Left hindlimb (tissue), 1 donor: Measurements from ENCODE around the gene KRT81.
"Not testable (repeated sequence)": the region's sequence is repeated elsewhere in the genome, so short reads cannot be mapped to it uniquely, and the experiment has no call there.

Source experiments
- DNase-seq: peaks from one replicate; pipeline ENCODE4 v3.0.0-alpha.2; 2018

Gene KRT81

GRCh38 chr12:52316701-52317100 is 25.4 kb upstream of the KRT81 start:
- DNase-seq: no peak

GRCh38 chr12:52316290-52316689 is 25.0 kb upstream of the KRT81 start:
- no peak for DNase-seq

DNA sequence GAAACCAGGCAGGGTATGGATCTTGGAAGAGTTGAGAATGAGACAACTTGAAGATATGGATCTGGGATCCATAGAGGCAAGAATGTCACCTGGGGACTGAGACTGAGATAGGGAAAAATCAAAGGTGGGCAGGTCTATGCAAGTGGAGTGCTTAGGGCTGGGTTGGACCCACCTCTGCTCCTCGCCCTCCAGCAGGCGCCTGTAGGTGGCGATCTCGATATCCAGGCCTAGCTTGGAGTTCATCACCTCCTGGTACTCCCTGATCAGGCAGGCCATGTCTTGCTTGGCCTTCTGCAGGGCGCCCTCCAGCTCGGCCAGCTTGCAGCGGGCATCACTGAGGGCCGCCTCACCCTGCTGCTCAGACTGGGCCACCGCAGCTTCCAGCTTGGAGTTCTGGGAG is 24.4 kb upstream of the KRT81 start:
- not testable (repeated sequence) for DNase-seq

- DNase-seq: no peak
Measured at GRCh38 chr12:52314511-52314910, 23.2 kb upstream of the KRT81 start.

DNA sequence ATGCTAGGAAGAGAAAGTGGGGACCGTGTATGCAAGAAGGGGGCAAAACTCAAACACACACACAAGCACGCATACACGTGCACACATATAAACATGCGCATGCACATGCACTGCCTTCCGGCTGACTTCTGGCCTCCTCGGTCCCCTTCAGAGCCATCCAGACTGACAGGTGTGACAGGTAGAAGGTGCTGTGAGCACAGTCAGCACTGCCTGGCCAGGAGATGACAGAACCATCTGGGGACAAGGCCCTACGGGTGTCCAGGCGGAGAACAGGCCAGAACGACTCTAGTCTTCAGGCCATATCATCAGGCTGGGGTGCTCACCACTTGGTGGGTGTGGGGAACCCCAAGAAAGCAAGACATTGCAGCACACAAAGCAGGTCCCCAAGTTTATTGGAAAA is 22.6 kb upstream of the KRT81 start:
- DNase-seq: no peak

DNA sequence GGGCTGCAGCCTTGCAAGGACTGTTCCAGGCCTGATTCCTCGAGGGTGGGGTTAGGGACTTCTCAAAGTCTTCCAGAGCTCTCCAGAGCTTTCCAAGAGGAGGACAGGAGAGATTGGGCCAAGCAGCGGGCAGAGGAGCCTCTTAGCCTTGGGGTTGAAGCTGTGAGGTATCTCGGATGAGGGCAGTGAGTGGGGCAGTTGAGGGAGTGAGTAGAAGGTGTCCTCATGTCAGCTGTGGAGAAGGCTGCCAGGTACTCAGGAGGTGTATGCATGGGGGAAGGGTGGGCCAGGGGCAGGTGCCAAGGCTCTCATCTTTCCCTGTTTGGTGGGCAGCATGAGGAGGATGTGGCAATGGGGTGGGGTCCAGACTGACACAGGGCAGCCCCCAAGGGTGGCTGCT is 22.1 kb upstream of the KRT81 start:
- DNase-seq: no peak

DNA sequence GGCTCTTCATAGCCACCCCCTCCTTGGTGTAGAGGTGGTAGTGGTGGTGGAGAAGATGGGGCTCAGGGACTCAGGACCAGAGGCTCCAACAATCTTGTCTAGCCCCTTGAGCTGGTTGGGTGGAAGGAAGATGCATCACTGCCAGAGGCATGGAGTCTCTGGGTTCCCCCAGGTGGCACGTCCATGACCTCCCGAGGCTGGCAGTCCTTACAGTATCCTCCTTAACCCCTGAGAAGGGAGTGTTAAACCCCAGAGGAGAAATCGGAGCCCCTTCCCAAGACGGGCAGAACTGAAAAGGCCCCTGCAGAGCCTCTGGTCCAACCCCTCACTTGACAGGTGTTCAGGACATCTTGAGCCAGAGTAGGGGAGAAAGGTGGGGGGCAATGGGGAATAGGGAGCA is 20.8 kb upstream of the KRT81 start:
- no peak for DNase-seq

GRCh38 chr12:52311285-52311648 is 19.9 kb upstream of the KRT81 start:
- no peak for DNase-seq

GRCh38 chr12:52310622-52311284 is 19.4 kb upstream of the KRT81 start:
- DNase-seq: no peak

- DNase-seq: no peak
Measured at GRCh38 chr12:52308806-52309425, 17.6 kb upstream of the KRT81 start.

DNA sequence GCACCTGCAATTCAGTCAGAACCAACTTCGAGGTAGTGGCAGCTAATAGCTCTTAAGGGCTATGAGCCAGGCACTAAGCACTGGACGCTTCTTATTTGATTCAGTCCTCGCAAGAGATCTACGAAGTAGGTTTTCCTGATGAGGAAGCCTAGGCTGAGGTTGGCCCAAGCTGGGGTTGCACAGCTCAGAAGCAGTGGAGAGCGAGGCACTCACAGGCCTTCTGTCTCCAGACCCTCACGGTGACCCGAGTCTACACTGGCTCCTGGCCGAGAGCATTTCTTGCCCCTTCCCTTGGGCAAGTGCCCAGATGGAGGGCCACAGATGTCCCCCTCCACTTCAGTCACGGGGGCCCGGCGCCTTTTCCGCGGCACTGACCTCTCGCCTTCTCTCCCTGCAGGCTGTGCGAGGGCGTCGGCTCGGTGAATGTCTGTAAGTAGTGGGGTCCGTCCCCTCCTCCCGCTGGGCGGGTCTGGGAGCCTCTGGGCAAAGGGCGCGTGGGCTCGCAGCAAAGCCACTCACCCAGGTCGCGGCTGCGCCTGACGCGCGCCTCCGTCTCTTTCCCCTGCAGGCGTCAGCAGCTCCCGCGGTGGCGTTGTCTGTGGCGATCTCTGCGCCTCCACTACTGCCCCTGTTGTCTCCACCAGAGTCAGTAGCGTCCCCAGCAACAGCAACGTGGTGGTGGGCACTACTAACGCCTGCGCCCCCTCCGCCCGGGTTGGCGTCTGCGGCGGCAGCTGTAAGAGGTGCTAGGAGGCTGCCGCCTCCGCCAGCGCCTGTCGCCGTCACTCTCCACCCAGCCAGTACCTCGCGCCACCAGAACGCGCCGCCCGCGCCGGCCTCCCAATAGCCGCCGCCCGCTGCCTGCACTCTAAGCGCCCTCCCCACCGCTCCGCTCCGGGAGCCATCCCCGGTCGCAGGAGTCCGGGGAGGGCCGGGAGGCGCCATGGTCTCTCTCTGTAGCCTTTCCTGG is 16.8 kb upstream of the KRT81 start:
- peak; percentile 75 for DNase-seq

DNA sequence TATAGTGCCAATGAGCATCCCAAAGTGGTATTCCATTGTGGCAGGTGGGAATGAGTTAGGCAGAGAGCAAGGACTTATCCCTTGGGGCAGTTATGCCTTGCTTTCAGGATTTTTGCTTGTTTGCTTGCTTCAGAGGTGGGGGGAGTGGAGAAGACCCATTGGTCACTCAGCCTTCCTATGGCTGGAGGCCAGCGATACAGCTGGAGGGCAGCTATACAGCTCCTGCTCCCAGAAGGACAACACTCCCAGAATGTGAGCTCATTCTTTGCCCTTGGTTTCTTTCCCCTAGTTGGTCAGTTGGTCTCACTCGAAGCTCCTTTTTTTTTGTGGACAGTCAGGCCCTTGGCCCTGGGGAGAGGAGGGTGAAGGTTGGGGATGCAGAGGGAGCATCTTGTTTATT is 15.4 kb upstream of the KRT81 start:
- no peak for DNase-seq

GRCh38 chr12:52305921-52306705 is 14.8 kb upstream of the KRT81 start:
- no peak for DNase-seq

DNA sequence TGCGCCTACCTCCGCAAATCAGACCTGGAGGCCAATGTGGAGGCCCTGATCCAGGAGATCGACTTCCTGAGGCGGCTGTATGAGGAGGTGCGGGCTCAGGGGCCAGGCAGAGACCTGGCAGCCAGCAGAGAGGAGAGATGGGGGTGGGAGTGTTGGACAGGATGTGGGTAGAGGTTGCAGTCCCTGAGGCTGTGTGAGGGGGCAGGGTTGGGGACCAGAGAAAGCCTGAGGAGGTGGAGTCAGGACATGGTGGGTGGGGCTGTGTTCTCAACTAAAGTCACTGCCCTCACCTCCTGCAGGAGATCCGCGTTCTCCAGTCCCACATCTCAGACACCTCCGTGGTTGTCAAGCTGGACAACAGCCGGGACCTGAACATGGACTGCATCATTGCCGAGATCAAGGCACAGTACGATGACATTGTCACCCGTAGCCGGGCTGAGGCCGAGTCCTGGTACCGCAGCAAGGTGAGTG is 13.6 kb upstream of the KRT81 start:
- not testable (repeated sequence) for DNase-seq

DNA sequence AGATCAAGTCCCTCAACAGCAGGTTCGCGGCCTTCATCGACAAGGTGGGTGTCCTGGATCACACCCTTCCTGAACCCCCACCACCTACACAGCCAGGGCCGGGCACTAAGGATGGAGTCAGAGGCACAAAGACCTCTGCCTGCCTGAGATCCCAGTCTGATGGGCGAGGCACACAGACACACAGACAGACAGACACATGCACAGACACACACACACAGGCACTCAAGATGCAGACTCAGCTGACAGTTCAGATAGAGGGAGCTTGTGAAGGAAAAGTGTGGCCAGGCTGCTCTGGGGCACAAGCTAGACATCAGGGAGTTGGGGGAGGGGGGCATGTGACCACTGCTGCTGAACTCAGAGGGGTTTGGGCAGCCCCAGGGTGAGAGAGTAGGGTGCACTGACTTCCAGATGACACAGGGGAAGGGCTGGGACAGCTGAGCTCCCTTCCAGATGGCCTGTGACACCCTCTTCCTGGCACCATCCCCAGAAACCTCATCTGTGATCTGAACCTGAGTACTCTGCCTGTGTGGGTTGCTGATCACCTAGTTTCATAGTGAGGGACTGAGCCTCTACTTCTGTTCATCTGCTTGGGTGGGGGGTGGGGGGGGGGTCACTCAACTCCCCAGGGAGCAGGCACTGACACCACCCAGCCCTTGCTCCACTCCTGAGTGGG is 11.0 kb upstream of the KRT81 start:
- not testable (repeated sequence) for DNase-seq

DNA sequence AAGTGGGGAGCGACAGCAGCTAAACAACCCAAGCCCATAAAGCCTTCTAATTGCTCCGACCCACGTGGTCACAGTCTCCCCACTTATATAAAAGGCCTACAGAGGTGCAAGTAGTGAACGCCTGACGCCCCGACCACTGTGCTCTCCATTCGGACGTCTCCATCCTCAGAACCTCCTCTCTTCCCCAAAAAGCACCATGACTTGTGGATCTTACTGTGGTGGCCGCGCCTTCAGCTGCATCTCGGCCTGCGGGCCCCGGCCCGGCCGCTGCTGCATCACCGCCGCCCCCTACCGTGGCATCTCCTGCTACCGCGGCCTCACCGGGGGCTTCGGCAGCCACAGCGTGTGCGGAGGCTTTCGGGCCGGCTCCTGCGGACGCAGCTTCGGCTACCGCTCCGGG is 10.4 kb upstream of the KRT81 start:
- DNase-seq: not testable (repeated sequence)

GRCh38 chr12:52300796-52301691 is 9.7 kb upstream of the KRT81 start:
- DNase-seq: no peak

GRCh38 chr12:52298677-52299190 is 7.4 kb upstream of the KRT81 start:
- DNase-seq: no peak

DNA sequence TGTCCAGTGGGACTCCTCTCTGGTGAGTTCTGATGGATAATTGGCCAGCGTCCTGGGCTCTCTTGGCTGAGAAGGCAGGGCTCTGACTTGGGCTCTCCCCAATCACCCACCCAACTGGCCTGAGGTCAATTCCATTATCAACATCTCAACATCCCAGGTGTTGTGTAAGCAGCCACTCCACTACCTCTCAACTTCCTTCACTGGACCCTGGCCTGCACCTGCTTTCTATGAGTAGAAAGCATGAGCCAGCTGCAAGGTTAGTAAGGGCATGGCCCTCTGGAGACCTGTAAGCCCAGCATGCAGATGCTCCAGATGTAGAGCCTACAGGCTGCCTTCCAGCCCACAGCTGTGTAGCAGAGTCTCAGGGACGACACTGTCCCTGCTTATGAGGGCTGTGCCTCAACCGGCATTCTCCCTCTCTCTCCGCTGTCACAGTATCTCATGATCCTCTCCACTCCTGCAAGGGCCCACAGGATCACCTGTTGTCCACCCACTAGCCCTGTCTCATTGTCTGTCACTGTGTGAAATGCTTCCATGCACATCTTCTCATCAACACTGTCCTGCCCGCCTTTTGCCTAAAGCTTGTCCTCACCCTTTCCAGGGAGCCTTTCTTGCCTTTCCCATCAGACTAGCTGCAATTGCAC is 5.4 kb upstream of the KRT81 start:
- no peak for DNase-seq

- DNase-seq: no peak
Measured at GRCh38 chr12:52295663-52296062, 4.3 kb upstream of the KRT81 start.
